Astrocyte (in vitro differentiated cells and primary cell): ENCODE results near the gene ZNF775. TPM values are rescaled to one million over a fixed set of nuclear protein-coding genes. Genes with fewer than 3 reads are reported as not detected.

Experiments used
- DNase-seq: peaks from one replicate; pipeline ENCODE4 v3.0.0-alpha.2; 2010; ENCODE audit warnings: low read depth
- FAIRE-seq: peaks from 2 replicates; lab custom pipeline; 2011; peaks lifted over from hg19 to GRCh38; lab: Jason Lieb, UNC
- H2AFZ ChIP-seq: 2 replicates; pipeline ENCODE4 v1.6.0; 2012; ENCODE audit warnings: low read depth, low read length, inconsistent platforms
- H3K27ac ChIP-seq: 2 replicates; pipeline ENCODE4 v1.5.1; 2011; ENCODE audit warnings: low read depth, low read length, inconsistent platforms
- H3K27me3 ChIP-seq: 2 replicates; pipeline ENCODE4 v1.6.0; 2011; ENCODE audit warnings: low read length, inconsistent platforms; ENCODE audit not compliant: insufficient read depth
- H3K36me3 ChIP-seq: 2 replicates; pipeline ENCODE4 v1.5.1; 2011; ENCODE audit warnings: low read length, inconsistent platforms; ENCODE audit not compliant: insufficient read depth
- H3K4me1 ChIP-seq: 2 replicates; pipeline ENCODE4 v1.5.1; 2011; ENCODE audit warnings: low read length, inconsistent platforms; ENCODE audit not compliant: insufficient read depth
- H3K4me2 ChIP-seq: 2 replicates; pipeline ENCODE4 v1.6.0; 2012; ENCODE audit warnings: low read length, inconsistent platforms
- H3K4me3 ChIP-seq: 2 replicates; pipeline ENCODE4 v1.5.1; 2011; ENCODE audit warnings: low read depth, mild to moderate bottlenecking, low read length, inconsistent platforms; ENCODE audit not compliant: insufficient read depth
- H3K79me2 ChIP-seq: 2 replicates; pipeline ENCODE4 v1.6.0; 2012; ENCODE audit warnings: mild to moderate bottlenecking, low read length, inconsistent platforms; ENCODE audit not compliant: insufficient read depth
- H3K9ac ChIP-seq: 2 replicates; pipeline ENCODE4 v1.6.0; 2012; ENCODE audit warnings: mild to moderate bottlenecking, low read length, inconsistent platforms
- H3K9me3 ChIP-seq: 2 replicates; pipeline ENCODE4 v1.5.1; 2012; ENCODE audit warnings: low read depth, mild to moderate bottlenecking, low read length, inconsistent platforms; ENCODE audit not compliant: insufficient read depth
- H4K20me1 ChIP-seq: 2 replicates; pipeline ENCODE4 v1.6.0; 2012; ENCODE audit warnings: low read length, inconsistent platforms; ENCODE audit not compliant: insufficient read depth
- H3K27ac Mint-ChIP-seq: one replicate; pipeline ENCODE4 v1.8.0; 2021; ENCODE audit warnings: mild to moderate bottlenecking, mixed read lengths; ENCODE audit not compliant: unreplicated experiment
- H3K27me3 Mint-ChIP-seq: one replicate; pipeline ENCODE4 v1.8.0; 2021; ENCODE audit warnings: low read depth, mixed read lengths; ENCODE audit not compliant: unreplicated experiment
- H3K36me3 Mint-ChIP-seq: one replicate; pipeline ENCODE4 v1.8.0; 2021; ENCODE audit warnings: low read depth, mixed read lengths; ENCODE audit not compliant: unreplicated experiment
- H3K4me1 Mint-ChIP-seq: one replicate; pipeline ENCODE4 v1.8.0; 2021; ENCODE audit warnings: low read depth, mixed read lengths; ENCODE audit not compliant: unreplicated experiment
- H3K4me3 Mint-ChIP-seq: one replicate; pipeline ENCODE4 v1.8.0; 2021; ENCODE audit warnings: mild to moderate bottlenecking, moderate library complexity, mixed read lengths; ENCODE audit not compliant: unreplicated experiment
- H3K9me3 Mint-ChIP-seq: one replicate; pipeline ENCODE4 v1.8.0; 2021; ENCODE audit warnings: mild to moderate bottlenecking, mixed read lengths; ENCODE audit not compliant: unreplicated experiment
- CTCF ChIP-seq: IDR thresholded peaks from 2 replicates; pipeline ENCODE4 v1.5.1; 2011; ENCODE audit warnings: low read depth, mild to moderate bottlenecking, inconsistent platforms, low read length, moderate library complexity; ENCODE audit not compliant: insufficient read depth
- EZH2 ChIP-seq: IDR thresholded peaks from 2 replicates; pipeline ENCODE4 v1.6.1; 2012; ENCODE audit warnings: mild to moderate bottlenecking, low read length, inconsistent platforms; ENCODE audit not compliant: insufficient read depth
- total RNA-seq: library from RNA; stranded (reverse); gene quantifications from 2 replicates; pipeline ENCODE4 v1.2.1, GENCODE V29; 2021

The ZNF775 gene
- total RNA-seq, 1 donor from 2014 or later, result 6.5 TPM

GRCh38 chr7:150360363-150361058 is 18.6 kb upstream of the ZNF775 start:
- no peak for FAIRE-seq
- H3K4me3 Mint-ChIP-seq, result no peak overlapping the region
- peaks cover 3% of the 10 kb centered on the region for H3K27me3 Mint-ChIP-seq
- no peaks in the 10 kb centered on the region for H3K36me3 ChIP-seq
- no peak overlapping the region for H3K27ac ChIP-seq
- H3K4me1 ChIP-seq, result peaks cover 2% of the 10 kb centered on the region
- TF ChIP-seq EZH2 (no peak), CTCF (no peak)
- peaks cover 9% of the 10 kb centered on the region for H3K4me1 Mint-ChIP-seq
- H3K27ac Mint-ChIP-seq, result no peak overlapping the region
- H2AFZ ChIP-seq, result no peak overlapping the region
- no peak for DNase-seq
- no peaks in the 10 kb centered on the region for H3K27me3 ChIP-seq
- no peaks in the 10 kb centered on the region for H3K9me3 ChIP-seq
- no peaks in the 10 kb centered on the region for H3K79me2 ChIP-seq
- no peak overlapping the region for H3K4me2 ChIP-seq
- no peaks in the 10 kb centered on the region for H4K20me1 ChIP-seq
- H3K4me3 ChIP-seq, result no peak overlapping the region
- no peaks in the 10 kb centered on the region for H3K9me3 Mint-ChIP-seq
- H3K36me3 Mint-ChIP-seq, result no peaks in the 10 kb centered on the region
- H3K9ac ChIP-seq, result peak overlapping the region; percentile 12

GRCh38 chr7:150361402-150361801 is 17.7 kb upstream of the ZNF775 start:
- H3K79me2 ChIP-seq, result no peaks in the 10 kb centered on the region
- Mint-ChIP-seq H3K27ac (no peak overlapping the region), H3K27me3 (peaks cover 3% of the 10 kb centered on the region), H3K4me3 (no peak overlapping the region), H3K36me3 (no peaks in the 10 kb centered on the region), H3K9me3 (no peaks in the 10 kb centered on the region), H3K4me1 (peaks cover 9% of the 10 kb centered on the region)
- H3K4me1 ChIP-seq, result peaks cover 2% of the 10 kb centered on the region
- H3K9me3 ChIP-seq, result no peaks in the 10 kb centered on the region
- DNase-seq (no peak), FAIRE-seq (no peak)
- H3K36me3 ChIP-seq, result no peaks in the 10 kb centered on the region
- no peaks in the 10 kb centered on the region for H4K20me1 ChIP-seq
- H3K4me3 ChIP-seq, result no peak overlapping the region
- H2AFZ ChIP-seq, result no peak overlapping the region
- H3K4me2 ChIP-seq, result no peak overlapping the region
- TF ChIP-seq EZH2, result no peak
- TF ChIP-seq CTCF, result no peak
- H3K27me3 ChIP-seq, result no peaks in the 10 kb centered on the region
- no peak overlapping the region for H3K27ac ChIP-seq
- H3K9ac ChIP-seq, result no peak overlapping the region
